ENCODE measurements around the gene SF3A1. TPM values are rescaled to one million over a fixed set of nuclear protein-coding genes. Genes with fewer than 3 reads are reported as not detected.

Gene SF3A1
- total RNA-seq, 4 donors from 2014 or later: 52.8 to 193 (median 135) TPM

- no peak for DNase-seq
- Histone ChIP-seq H3K27me3 (no peaks in the 10 kb centered on the region), H3K9me3 (no peaks in the 10 kb centered on the region), H3K27ac (peak overlapping the region; percentile 87 to 97 (median 95)), H3K4me3 (replicated peaks in 1 of 3) (peak overlapping the region; percentile 92 to 99 (median 96)), H3K36me3 (peaks cover 22 to 29% of the 10 kb centered on the region in 2 donors), H3K4me1 (peaks cover 33 to 38% of the 10 kb centered on the region in 2 donors)
- no peak for TF ChIP-seq CTCF (IDR thresholded peaks at IDR 0.05)
- TF ChIP-seq POLR2A (IDR thresholded peaks at IDR 0.05): no peak
- WGBS, 2 donors: 13 to 15% methylated on average over 21 to 24 of the region's 27 CpGs
- intact Hi-C loops (cut with DNase I): loop anchor here (1.0 to 5.0 kb wide), 3 partner anchors 39 to 99 kb away; partner anchors contain the start of genes CCDC157, RNF215, SF3A1 and TBC1D10A
Observed at GRCh38 chr22:30288419-30289140, 68.1 kb downstream of the SF3A1 start.

GRCh38 chr22:30287648-30288418, 68.9 kb downstream of the SF3A1 start:
- Histone ChIP-seq H3K27me3 (no peaks in the 10 kb centered on the region), H3K36me3 (peaks cover 16 to 23% of the 10 kb centered on the region in 2 donors), H3K27ac (peak overlapping the region; percentile 87 to 97 (median 95)), H3K4me1 (peaks cover 33 to 38% of the 10 kb centered on the region in 2 donors), H3K9me3 (no peaks in the 10 kb centered on the region), H3K4me3 (replicated peaks in 1 of 3) (peak overlapping the region in 2 of 3 donors; percentile 96 to 99)
- DNase-seq: peak; percentile 91 to 93
- 11 to 22% methylated on average over 5 of the region's 5 CpGs for WGBS, 2 donors
- TF ChIP-seq POLR2A (IDR thresholded peaks at IDR 0.05) (peak in 1 of 2 donors; percentile 77), CTCF (IDR thresholded peaks at IDR 0.05) (peak; percentile 48 to 91 (median 86))
- intact Hi-C loops (cut with DNase I): loop anchor here (1.0 to 5.0 kb wide), 4 partner anchors 27 to 99 kb away; partner anchors contain the start of genes CCDC157, RNF215, SF3A1 and TBC1D10A

- no peaks in the 10 kb centered on the region for H3K9me3 ChIP-seq
- H3K27me3 ChIP-seq: no peaks in the 10 kb centered on the region
- TF ChIP-seq POLR2A (IDR thresholded peaks at IDR 0.05) (no peak), CTCF (IDR thresholded peaks at IDR 0.05) (peak; percentile 70 to 87 (median 78))
- 41 to 75% methylated on average over 9 to 29 of the region's 31 CpGs for WGBS, 2 donors
- H3K4me3 ChIP-seq (replicated peaks in 1 of 3): no peak overlapping the region
- H3K4me1 ChIP-seq: peaks cover 31 to 33% of the 10 kb centered on the region in 2 donors
- peaks cover 8 to 17% of the 10 kb centered on the region in 2 donors for H3K36me3 ChIP-seq
- peak; percentile 63 to 72 for DNase-seq
- no peak overlapping the region for H3K27ac ChIP-seq
- intact Hi-C loops (cut with DNase I): loop anchor here (2.0 to 5.0 kb wide), 2 partner anchors 26 to 40 kb away; partner anchors contain the start of gene TBC1D10A
Observed at GRCh38 chr22:30286813-30287647, 69.7 kb downstream of the SF3A1 start.

- intact Hi-C loops (cut with DNase I): loop anchor here (2.0 to 5.0 kb wide), 2 partner anchors 26 to 41 kb away; partner anchors contain the start of gene TBC1D10A
- no peaks in the 10 kb centered on the region for H3K27me3 ChIP-seq
- no peak overlapping the region for H3K27ac ChIP-seq
- TF ChIP-seq CTCF (IDR thresholded peaks at IDR 0.05): no peak
- TF ChIP-seq POLR2A (IDR thresholded peaks at IDR 0.05): no peak
- H3K9me3 ChIP-seq: no peaks in the 10 kb centered on the region
- H3K36me3 ChIP-seq: peaks cover 7 to 17% of the 10 kb centered on the region in 2 donors
- peaks cover 24 to 26% of the 10 kb centered on the region in 2 donors for H3K4me1 ChIP-seq
- WGBS, 2 donors: 84 to 89% methylated on average over 5 of the region's 5 CpGs
- H3K4me3 ChIP-seq (replicated peaks in 1 of 3): no peak overlapping the region
- no peak for DNase-seq
Observed at GRCh38 chr22:30286331-30286730, 70.4 kb downstream of the SF3A1 start.
